GM18499 (cell line): ENCODE results near the gene PRSS8.
"Not testable (repeated sequence)": the region's sequence is repeated elsewhere in the genome, so short reads cannot be mapped to it uniquely, and the experiment has no call there.

Experiments
- ATAC-seq: cut with Tn5 transposase; IDR thresholded peaks from one replicate; pipeline ENCODE4 v1.9.1; 2021; ENCODE audit warnings: moderate number of reproducible peaks; ENCODE audit not compliant: insufficient read depth, unreplicated experiment

The PRSS8 gene

DNA sequence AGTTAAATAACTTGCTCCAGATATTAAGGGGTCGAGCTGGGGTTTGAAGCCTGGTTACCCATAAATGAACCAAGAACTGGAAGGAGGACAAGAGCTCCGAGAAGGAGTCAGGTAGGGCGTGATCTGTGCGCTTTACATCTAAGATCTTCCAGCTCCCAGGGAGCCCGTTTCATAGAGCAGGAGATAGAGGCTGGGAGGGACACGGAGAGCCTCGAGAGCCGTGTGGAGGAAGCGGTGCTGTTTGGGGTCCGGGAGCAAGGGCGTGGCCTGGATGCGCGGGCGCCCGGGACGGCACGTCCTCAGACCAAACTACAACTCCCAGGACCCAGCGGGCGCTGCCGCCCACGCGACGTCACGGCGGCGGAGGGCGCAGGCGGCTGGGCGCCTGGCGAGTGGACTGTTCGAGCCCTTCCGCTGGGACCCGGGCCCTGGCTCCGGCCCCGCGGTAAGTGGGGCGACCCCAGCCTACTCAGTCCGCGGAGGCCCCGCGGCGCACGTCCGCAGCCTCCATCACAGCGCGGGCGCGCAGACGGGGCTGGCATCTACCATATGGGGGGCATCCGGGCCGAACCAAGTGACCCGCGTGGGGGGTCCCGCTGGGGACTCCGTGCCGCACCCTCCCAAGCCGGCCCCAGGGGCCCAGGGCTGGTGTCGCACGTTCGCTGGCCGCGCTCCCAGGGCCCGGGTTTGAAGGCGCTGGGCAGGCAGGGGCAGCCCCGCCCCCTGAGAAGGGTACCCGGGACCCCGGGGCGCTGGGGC is 27.3 kb downstream of the PRSS8 start, which contains the start of gene BCKDK:
BCKDK (plus strand) TSS at position 352 of the 759 bp plus-strand sequence. CDS start 838 bp downstream, outside the sequence.
- ATAC-seq, result peak; percentile 41

- no peak for ATAC-seq
Measured at GRCh38 chr16:31107465-31107867, 28.1 kb downstream of the PRSS8 start.

- no peak for ATAC-seq
Measured at GRCh38 chr16:31106509-31107464, 28.7 kb downstream of the PRSS8 start.

GRCh38 chr16:31105677-31106213 is 29.8 kb downstream of the PRSS8 start:
- no peak for ATAC-seq

- not testable (repeated sequence) for ATAC-seq
Measured at GRCh38 chr16:31100876-31101641, 34.5 kb downstream of the PRSS8 start.

- no peak for ATAC-seq
Measured at GRCh38 chr16:31099860-31100638, 35.5 kb downstream of the PRSS8 start.

DNA sequence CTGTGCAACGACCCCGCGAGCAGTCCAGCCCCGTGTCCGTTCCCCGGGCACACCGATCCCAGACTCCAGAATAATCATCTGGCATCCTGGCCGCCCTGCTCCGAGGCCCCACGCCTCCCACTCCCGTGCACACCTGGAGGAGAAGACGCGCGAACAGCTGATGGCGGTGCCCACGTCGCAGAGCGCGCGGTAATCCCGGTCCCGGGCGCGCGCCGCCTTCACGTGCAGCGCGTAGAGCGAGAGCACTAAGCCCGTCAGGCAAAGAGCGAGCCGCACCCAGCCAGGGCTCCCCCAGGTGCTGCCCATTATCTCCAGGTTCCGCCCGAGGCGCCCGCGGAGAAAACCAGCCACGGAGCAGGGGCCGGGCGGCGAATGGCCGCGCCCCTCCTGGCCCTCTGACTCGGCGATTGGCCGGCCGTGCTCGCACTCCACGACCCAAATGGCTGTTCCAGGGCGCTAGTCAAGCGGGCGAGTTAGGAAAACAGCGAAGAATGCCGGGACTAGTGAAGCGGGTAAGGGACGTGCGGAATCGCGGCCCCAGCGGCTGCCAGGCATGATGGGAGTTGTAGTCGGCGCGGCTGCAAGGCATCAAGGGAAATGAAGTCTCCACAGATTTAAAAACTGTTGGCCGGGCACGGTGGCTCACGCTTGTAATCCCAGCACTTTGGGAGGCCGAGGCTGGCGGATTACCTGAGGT is 41.0 kb downstream of the PRSS8 start, which contains the start of gene VKORC1:
VKORC1 (minus strand) TSS at position 374 of the 697 bp plus-strand sequence; CDS start at position 306, 68 bp downstream.
- peak; percentile 59 for ATAC-seq

GRCh38 chr16:31094088-31094423 is 41.5 kb downstream of the PRSS8 start:
- ATAC-seq, result no peak

DNA sequence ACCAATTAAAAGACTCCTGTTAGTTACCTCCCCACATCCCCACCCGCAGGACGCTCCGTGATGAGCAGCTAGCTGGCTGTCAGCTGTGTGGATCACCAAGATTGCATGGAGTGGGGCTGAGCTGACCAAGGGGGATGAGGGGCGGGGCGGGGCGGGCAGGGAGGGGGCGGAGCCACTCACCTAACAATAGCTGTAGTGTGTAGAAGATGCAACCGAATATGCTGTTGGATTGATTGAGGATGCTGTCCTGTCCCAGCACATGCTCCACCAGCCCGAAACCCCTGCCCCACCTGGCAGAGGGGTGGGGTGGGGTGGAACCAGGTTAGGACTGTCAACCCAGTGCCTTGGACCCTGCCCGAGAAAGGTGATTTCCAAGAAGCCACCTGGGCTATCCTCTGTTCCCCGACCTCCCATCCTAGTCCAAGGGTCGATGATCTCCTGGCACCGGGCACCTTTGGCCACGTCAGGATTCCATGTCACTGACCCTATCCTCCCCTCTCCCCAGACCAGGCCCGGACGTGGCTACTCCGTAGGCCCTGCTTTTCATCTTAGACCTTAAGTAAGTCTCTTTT is 42.3 kb downstream of the PRSS8 start:
- no peak for ATAC-seq

GRCh38 chr16:31092330-31092729 is 43.2 kb downstream of the PRSS8 start:
- ATAC-seq, result no peak

- no peak for ATAC-seq
Measured at GRCh38 chr16:31090540-31090939, 45.0 kb downstream of the PRSS8 start.

DNA sequence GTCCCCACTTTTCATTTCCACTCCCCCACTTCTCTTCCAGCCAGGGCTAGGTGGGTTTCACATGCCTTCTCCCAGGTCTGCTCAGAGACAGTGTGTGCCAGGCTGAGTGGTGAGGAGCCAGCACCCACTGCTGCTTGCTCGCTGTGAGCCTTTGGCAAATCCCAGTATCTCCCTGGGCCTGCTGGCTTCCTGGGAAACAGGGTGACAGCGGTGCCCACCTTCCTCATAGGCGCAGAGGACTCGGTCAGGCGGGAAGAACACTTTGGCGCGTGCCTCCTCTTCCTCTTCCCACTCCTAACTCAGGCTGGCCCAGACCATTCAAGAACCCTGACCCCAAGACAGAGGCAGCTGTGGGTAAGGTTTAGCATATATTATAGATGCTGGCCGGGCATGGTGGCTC is 46.3 kb downstream of the PRSS8 start:
- ATAC-seq, result no peak

DNA sequence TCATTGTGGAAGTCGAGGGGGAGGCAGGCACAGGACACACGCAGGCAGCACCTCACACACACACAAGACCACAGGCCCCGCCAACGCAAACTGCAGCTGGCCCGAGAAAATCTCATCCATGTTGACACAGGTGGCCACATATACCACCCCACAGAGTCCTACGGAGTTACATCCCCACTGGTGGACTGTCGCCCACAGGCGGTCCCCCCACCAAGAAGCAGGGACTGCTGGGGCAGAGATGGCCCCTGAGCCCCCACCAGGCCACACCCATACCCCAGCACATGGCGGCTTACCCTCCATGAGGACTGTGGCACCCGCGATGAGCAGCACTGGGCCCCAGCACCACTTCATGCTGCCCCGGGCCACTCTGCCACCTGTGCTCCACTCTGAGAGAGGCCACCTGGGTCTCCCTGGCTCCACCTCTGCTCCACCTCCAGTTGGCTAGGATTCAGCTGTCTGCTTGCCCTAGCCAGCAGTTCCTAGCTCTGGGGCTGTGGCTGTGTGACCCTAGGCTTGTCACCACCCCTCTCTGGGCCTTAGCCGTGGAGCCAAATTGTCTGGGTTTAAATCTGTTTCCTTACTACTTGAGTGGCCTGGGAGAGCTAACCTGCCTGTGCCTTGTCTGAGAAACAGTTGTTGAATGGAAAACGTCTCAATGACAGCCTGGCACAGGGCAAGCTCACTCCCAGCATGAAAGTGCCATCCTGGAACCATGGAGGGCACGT is 46.9 kb downstream of the PRSS8 start, which contains the start of gene PRSS53:
PRSS53 (minus strand) TSS at position 485 of the 725 bp plus-strand sequence; CDS start at position 351, 134 bp downstream.
- no peak for ATAC-seq

GRCh38 chr16:31087971-31088370 is 47.6 kb downstream of the PRSS8 start:
- ATAC-seq, result no peak

DNA sequence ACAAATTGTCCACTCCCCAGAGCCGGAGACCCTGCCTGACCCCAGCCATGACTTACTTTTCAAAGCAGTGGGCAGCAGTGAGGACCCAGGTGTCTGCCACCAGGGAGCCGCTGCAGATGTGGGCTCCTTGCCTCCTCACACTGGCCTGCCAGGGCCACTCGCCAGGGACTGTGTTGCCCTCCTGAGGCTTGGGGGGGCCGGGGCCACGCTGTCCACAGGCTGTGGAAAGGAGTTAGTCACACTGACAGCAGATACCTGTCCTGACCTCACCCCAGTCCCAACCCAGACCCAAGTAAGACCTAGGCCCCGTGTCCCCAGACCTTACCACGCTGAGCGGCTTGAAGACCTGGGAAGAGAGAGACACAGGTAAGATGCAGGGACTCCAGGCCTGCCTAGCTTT is 48.0 kb downstream of the PRSS8 start:
- ATAC-seq, result no peak

DNA sequence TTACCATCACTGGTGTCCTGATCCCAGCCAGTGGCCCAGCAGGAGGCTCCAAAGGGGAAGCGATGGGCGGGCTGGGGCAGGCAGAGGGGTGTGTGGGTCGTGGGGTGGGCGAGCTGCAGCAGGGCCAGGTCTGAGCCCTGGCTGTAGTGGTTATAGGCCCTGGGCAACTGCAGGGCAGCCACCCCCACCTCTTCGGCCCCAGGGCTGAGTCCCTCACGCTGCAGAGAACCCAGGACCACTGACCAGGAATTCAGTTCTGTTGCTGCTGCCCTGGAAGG is 49.0 kb downstream of the PRSS8 start:
- ATAC-seq, result no peak

GRCh38 chr16:31085873-31086628 is 49.5 kb downstream of the PRSS8 start:
- ATAC-seq, result no peak
